ENCODE results near the gene LPIN3.
"Not testable (repeated sequence)": the region's sequence is repeated elsewhere in the genome, so short reads cannot be mapped to it uniquely, and the experiment has no call there.

LPIN3 gene, protein sequence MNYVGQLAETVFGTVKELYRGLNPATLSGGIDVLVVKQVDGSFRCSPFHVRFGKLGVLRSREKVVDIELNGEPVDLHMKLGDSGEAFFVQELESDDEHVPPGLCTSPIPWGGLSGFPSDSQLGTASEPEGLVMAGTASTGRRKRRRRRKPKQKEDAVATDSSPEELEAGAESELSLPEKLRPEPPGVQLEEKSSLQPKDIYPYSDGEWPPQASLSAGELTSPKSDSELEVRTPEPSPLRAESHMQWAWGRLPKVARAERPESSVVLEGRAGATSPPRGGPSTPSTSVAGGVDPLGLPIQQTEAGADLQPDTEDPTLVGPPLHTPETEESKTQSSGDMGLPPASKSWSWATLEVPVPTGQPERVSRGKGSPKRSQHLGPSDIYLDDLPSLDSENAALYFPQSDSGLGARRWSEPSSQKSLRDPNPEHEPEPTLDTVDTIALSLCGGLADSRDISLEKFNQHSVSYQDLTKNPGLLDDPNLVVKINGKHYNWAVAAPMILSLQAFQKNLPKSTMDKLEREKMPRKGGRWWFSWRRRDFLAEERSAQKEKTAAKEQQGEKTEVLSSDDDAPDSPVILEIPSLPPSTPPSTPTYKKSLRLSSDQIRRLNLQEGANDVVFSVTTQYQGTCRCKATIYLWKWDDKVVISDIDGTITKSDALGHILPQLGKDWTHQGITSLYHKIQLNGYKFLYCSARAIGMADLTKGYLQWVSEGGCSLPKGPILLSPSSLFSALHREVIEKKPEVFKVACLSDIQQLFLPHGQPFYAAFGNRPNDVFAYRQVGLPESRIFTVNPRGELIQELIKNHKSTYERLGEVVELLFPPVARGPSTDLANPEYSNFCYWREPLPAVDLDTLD

DNA sequence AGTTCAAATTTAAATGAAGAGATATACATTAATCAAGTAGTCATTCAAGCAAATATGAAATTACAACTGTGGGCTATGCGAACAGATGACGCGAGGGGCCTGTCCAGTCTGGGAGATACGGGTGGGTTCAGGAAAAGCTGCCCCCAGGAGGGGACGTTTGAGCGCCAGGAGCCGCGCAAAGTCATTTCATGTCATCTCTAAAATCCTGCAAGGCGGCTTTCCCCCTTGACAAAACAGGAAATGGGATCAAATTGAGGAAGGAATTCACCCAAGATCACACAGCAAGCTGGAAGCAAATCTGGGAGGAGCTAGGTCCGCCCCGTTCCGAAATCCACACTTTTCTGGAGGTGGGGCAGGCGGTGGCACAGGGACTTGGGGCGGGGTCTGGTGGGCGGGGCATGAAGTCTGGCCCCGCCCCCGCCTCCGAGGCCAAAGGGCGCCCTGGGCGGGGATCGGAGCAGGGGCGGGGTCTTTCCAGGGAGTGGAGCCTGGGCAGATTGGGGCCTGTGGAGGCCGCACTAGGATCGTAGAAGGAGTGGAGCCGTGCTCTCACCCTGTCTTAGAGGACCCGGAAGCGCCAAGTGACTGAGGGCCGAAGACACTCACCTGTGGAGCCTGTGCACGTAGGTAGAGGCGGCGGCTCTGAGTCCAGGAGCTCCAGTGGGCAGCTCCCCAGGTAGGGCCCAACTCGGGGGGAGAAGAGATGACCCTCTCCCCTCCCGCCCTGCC lies at the start of gene LPIN3:
LPIN3 (plus strand) TSS at position 495 of the 729 bp plus-strand sequence. CDS start 4,983 bp downstream, outside the sequence.
- DNase-seq = peak; percentile 70

DNA sequence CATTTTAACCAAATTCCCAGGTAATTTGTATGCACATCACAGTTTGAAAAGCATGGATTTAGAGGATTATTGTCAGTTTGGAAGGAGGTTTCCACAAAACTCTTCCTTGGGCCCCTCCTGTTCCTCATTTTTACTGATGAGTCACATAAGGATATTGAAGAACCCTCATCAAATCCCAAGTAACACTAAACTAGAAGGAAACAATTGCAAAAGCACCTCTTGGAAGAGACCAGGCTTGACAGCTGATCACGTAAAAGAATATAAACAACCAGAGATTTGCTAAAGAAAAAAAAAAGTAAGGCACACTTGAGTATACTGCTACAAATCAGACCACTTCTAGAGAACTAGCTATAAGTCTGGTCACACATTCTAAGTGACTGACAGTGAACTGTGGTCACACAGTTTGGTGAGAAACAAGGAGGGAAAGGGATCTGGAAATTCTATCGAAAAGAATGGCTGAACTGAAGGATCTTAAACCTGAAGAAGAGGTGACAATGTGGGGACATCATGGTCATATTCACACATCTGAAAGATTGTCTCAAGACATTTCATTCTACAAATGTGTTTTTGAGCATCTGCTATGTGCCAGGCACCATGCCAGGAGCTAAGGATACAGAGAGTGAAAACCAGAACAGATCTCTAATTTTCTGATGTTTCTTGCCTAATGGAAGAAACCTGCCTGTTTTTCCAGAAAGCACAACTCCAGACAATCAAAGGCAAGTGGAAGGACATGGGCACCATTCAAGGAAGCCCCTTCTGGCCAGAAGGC lies 47.2 kb upstream of the LPIN3 start:
- no peak for DNase-seq

DNA sequence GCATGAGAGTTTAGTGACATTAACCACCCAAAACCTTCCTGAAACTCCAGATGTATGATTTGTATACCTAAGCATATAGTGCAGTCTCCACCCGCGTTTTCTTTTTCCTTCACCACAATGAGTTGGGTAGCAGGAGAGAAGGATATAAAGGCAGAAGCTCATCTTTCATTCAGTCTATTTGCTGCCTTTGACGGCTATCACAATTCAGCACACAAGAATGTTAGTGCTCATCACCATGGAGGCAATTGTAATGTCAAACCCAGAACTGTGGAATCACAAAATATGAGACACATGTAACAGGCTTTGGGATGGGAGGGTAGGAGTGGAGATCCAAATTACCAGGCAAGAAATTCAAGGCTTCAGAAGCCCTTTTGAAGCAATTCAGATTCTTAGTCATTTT lies 40.7 kb upstream of the LPIN3 start:
- no peak for DNase-seq

DNA sequence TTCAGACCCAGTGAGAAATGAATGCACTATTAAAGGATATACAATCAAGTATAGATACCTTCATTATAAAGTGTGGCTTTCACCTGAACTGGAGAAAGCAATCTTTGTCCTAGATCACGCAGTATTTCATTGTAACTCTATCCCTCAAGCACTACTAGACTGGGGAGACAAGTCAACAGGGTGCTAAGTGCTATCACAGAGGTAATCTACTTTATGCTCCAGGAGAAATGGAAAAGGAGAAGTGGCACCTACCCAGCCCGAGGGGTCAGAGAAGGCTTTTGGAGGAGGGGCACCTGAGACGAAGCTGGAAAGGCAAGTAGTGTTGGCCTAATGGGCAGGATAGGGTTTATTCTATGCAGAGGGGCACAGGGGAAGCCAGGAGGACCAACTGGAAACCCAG lies 40.2 kb upstream of the LPIN3 start:
- no peak for DNase-seq

DNA sequence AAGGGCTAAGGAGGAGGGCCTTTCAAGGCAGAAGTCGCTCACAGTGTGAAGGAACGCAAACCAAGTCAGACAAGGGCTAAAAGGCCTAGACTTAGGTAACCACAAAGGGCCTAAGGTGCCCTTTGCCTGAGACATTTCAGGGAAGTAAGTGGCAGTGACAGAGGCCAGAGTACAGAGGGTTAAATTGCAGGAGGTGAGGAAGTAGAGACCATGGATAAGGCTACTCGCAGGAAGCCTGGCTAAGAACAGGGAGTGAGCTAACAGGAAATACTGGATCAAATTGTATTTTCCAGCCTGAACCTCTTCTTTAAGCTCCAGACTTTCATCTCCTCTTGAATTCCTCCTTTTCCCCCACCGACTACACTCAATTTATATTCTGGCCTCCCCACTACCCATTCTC lies 39.7 kb upstream of the LPIN3 start:
- no peak for DNase-seq

DNA sequence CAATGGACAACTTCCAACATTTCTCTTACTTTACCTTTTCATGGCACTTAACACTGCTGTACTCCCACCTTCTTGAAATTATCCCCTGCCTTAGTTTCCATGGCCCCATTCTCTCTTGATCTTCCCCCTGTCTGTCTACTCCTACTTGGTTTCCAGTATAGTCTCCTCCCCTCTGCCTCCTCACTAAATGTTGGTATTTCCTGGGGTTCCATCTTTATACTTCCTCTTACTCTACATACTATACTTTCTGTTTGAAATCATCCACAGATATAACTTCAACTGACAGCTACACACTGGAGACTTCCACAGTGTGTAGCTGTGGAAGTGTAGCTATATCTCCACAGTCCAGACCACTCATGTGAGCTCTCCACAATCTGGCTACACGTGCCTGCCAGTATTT lies 36.6 kb upstream of the LPIN3 start:
- no peak for DNase-seq

DNA sequence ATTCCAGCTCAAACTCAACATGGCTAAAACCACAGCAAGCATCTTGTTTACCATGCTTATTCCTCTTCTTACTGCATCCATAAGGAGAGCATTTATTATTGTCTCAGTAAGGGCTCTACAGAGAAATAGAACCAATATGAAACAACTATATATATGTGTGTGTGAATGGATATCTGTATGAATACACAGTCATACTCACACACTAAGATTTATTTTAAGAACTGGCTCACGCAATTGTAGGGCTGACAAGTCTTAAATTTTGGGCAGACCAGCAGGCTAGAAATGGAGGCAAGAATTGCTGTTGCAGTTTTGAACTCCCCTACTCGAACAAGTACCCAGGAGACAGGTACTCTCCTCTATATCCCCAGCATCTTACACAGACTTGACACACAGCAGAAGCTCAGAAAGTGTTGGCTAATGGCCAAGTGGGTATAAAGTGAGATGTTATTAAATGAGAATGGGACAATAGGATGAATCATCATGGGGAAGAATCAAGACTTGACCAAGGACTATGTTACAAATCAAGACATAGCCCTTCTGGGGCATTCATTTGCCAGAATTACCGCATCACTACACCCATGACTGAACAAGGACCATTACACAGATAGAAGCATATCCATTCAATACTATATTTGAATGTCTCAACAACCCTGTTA lies 36.1 kb upstream of the LPIN3 start:
- DNase-seq = no peak

DNA sequence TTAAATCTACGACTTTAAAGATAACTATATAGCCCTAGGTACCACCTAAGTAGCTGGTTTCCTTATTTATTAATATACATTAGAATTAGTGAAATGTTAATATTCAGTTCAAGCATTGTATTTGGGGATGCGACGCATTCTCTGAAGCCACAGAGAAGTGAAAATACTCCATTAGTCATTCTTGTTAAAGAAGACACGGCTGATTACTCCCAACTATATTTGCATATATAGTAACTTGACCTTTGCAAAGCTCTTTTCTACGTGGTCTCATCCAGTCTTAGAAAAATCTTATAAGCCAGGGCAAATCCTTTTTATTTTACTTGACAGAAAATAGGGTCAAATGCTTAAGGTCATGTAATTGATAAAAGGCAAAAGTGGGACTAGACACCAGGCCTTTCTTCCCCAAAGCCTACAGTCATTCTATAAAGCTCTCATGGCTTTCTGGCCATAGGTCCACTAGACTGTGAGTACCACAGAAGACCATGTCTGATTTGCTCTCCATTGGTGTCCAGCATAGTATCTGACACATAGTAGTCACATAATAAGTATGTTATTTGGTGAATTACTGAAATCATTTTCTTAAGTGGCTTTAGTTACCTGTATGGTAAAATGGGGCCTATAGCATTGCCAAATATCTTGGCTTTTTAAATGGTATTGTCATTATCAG lies 34.4 kb upstream of the LPIN3 start:
- DNase-seq = no peak

DNA sequence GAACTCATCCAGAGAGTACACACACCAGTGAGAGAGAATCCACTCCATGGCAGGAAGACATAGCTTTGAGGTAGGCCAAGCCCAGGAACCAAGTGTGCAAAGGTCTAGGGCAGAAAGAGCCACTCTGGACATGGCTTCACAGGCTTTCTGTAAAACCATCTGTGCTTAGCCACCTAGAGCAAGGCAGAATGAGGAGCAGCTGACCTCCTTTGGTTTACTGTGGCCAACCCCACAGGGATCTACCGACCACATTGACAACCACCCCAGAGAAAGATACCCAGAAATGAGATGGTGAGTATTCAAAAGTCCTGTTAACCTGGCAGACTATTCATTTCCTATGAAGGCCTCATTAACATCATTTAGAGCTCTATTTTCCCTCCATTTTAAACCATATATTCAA lies 33.6 kb upstream of the LPIN3 start:
- no peak for DNase-seq

DNA sequence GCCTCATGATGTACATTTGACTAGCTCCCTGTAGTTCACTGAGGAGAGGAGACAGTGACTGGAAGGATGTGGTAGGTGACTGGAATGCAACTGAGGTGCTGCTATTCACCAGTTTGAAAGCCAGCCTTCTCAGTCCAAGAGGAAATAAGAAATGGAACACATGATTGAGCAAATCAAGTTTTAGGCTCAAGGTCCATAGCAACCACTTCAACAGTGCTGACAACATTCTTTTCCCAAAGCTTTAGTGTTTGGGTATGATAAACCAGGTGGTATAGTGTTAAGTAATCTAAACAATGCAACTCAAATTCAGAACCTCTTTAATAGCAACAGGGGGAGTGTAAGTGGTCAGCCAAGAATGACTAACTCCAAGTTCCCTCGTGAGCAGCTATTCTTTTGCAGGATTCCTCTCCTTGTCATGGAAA lies 32.3 kb upstream of the LPIN3 start:
- DNase-seq = no peak

DNA sequence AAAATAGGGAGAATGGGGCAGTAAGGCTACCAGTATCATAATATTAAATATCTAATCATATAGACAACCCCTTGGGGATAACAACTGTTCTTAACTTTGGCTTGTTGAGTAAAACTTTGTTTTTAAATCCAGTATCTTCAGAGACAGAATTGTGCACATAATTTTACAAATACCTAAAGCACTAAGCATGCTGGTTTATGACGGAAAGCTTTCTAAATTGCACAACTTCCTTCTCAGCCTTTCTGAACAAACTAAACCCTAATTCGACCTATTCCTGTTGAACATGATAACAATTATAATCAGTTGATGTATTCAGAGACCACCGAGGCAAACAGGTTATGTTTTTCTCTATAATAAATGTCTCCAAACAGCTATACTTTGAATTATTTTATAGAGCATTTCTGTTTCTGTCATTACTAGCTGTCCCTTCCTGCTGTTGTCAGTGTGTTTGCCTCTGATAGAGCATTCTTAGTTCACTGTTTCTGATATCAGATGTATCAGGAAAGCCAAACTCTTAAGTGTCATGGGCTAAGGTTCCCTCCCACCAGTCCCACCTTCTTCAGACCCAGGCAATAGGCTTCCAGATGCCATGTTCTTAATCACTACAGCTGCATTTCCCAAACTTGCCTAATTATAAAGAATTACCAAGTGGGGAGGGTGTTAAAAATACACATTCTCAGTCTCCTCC lies 31.8 kb upstream of the LPIN3 start:
- no peak for DNase-seq

DNA sequence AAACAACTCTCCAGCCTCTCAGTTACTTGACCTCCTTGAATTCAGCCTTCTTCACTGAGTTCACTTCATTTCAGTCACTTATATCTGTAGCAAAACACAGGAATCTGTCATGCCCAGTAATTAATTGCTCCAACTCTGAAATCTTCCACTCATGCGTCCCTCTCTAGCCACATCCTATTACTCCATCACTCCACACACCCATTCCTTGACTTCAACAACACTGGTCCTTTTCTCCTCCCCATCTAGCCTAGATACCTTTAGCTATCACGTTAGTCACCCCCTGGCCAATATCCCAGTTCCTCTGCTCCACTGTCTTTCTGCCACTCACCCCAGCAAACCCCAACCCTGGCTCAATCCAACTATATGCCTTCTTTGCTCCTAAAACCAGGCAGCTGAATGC lies 30.8 kb upstream of the LPIN3 start:
- no peak for DNase-seq

DNA sequence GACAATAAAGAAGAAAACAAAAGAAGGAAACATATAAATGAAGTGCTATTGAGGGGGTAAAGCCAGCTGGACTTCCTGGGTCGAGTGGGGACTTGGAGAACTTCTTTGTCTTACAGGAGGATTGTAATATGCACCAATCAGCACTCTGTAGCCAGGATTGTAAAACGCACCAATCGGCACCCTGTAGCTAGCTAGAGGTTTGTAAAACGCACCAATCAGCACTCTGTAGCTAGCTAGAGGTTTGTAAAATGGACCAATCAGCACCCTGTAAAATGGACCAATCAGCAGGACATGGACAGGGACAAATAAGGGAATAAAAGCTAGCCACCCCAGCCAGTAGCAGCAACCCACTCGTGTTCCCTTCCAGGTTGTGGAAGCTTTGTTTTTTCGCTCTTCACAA lies 28.6 kb upstream of the LPIN3 start:
- not testable (repeated sequence) for DNase-seq

DNA sequence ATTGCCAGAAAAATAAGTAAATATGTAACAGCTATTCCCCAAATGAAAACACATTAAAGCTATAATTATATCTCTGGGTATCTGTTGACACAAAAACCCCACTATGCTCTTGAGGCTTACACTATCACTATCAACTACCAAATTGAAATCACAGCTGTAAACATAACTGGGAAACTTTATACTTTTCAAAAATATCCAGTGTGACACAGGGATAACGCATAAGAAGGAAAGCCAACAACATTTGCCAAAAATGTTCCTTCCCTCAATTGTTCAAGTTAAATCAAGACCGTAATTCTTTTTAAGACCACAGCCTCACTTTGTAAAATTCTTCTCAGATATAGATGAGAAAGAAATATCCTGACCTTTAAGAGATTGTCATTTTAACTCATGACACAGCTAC lies 26.2 kb upstream of the LPIN3 start:
- no peak for DNase-seq

DNA sequence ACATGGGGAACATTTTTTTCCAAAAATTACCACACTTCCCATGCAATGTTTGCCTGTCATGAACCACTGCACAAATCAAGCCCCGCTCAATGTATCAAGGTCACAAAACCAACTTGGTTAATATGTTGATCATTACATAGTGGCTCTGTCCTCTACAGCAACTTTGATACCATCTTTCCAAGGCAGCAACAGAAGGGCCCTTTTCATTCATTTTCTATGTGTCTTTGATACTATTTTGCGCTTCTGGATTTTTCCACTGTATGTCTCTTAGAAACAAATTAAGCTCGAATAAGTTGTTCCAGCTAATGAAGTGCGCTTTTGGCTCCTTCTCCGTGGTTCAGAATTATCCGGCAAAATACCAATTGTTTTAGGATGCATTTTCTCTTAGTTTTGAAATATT lies 24.6 kb upstream of the LPIN3 start:
- DNase-seq = no peak

DNA sequence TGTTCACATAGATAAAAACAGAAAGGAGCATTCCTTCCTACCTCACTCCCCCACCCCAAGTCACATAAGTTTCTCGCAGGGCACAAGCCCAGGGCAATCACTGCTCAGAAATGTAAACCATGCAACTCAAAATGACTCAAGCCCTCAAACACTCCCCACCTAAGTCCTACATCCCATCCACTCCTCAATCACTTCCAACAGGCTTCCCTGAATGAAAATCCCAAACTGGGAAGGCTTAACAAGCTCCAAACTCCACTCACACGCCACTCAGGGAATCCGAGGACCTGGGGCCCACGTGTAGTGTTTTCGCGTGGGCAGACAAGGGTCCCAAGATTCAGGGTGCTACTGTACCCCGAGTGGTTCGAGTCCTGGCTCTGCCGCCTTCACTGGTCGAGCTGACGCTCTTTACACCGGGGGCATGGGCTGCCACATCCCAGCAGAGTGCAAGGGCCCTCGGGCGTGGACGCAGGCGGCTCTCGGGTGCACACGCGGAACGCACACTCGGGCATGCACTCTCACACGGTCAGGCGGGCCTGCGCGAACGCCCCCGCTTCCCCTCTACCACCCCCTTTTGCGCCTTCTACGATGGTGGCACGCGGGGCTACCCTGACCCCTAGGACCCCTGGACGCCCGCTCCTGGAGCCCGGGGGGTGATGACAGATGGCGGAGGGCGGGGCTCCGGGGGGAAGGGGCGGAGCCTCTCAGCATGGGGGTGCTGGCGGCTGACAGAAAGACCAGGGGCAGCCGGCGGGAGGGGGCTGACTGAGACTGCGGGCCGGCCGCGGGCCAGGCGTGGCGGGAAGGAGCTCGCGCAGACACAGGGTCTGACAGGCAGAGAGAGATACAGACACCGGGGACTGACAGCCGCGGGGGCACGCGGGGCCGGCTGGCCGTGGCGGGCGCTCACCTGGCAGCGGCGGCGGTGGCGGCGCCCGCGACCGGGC lies 23.7 kb upstream of the LPIN3 start:
- peak; percentile 94 for DNase-seq

DNA sequence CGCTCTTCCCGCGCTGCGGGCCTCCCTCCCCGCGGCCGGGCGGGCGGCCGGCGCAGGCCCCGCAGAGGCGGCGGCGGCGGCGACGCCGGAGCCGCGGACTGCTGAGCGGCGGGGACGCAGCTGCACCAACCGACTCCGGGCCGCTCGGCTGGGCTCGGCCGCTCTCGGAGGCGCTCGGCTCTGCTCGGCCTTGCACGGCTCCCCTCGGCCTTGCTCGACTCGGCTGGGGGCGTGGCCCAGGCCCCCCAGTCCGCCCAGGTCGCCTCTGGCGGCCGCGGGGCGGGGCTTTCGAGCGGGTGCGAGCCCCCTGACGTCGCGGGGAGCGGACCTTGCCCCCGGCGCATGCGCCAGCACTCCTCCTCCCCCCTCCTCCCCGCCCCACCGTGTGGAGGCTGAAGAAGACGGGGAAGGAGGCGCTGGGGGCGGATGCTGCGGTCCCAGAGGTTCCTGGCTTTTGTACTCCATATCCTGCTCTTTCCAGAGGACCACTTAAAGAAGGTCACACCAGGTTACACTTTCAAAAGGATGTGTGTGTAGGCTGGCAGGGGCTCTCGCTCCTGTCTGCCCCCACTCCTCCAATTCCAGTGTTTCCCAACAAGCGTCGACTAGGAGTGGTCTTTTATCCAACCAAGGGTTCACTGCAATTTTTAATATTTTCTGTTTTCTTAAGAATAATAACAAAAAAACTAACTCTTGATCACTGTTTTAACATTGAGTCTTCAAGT lies 22.9 kb upstream of the LPIN3 start, which contains the start of gene ZHX3:
ZHX3 (minus strand) TSS at position 186 of the 725 bp plus-strand sequence. CDS start 112,815 bp downstream, outside the sequence.
- peak; percentile 98 for DNase-seq

DNA sequence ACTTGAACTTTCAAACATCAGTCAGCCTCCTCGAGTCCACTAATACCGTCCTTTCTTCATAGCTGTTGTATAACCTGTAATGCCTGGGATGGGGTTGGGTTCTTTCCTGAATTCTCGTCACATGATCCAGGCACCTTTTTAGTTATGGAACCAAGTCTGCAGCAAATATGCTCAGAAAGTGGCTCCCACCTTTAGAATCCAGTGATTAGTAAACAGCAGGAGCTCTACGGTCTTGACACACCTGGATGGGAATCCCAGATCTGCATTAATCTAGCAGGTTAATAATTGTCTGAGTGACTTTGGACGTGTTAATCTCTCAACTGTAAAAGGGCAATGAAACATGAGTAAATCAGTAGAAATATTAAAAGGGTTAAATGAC lies 22.4 kb upstream of the LPIN3 start:
- peak; percentile 38 for DNase-seq

DNA sequence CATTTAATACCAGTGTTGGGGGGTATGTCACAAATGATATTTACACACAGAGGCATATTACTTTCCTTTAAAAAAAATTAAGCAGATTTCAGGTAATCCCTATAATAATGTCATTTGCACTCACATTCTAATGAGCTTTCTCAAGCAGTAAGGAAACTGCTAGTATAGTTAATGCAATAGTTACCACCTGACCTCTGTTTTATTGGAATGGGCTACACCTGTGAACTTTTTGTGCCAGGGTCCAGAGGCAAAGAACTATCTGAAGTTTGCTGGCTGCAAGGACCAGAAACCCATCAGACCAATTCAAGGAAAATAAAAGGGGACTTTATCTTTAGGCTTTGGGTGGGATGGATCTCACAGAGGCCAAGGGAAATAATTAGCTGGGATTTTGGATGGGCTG lies 20.2 kb upstream of the LPIN3 start:
- peak; percentile 30 for DNase-seq
